EH (cell line): ENCODE data around the gene FLNB.
A peak's percentile ranks its signal among the peaks of the same experiment; 100 is the strongest.

Source experiments
- DNase-seq: peaks from one replicate; pipeline ENCODE4 v3.0.0-alpha.2; 2015; ENCODE audit warnings: low read depth

The FLNB gene

GRCh38 chr3:58010562-58010961 lies 2.3 kb downstream of the FLNB start:
- peak; percentile 55 for DNase-seq

DNA sequence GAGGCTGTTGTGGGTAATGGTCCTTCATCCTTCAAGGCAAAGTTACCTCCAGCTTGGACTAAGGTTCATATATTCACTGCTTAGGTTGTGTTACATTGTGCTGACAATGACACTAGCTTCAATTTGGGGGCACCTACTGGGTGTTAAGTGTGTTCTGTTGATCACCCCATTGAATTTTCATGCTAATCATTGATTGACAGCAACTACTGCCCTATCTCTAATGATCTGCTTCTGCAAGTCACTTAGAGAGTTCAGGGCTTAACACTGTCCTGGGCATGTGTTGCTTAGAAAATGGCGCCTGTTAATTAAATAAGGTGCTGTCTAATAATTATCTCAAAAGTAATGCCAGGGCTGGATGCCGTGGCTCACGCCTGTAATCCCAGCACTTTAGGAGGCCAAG lies 3.4 kb downstream of the FLNB start:
- DNase-seq, result no peak

GRCh38 chr3:58012302-58012701 lies 4.1 kb downstream of the FLNB start:
- DNase-seq, result no peak

- no peak for DNase-seq
These were observed 4.9 kb downstream of the FLNB start for GRCh38 chr3:58013099-58013498.

- DNase-seq, result peak; percentile 99
These were observed 5.9 kb downstream of the FLNB start for GRCh38 chr3:58013973-58014649.

- DNase-seq, result no peak
These were observed 7.3 kb downstream of the FLNB start for GRCh38 chr3:58015520-58015915.

- no peak for DNase-seq
These were observed 8.5 kb downstream of the FLNB start for GRCh38 chr3:58016710-58017109.

- no peak for DNase-seq
These were observed 10.9 kb downstream of the FLNB start for GRCh38 chr3:58018892-58019742.

DNA sequence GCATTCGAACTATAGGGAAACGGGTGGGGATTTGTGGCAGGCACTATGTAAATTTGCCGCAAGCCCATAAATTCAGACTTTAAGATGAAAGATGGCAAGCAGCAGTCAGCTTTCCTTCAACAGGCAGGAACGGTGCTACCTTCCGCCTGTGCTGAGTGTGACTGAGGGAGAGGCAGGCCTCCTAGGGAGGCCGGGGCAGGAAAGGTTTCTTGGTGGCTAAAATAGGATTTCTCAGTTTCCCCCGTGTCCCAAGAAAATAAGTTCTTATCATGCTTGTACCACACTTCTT lies 12.5 kb downstream of the FLNB start:
- no peak for DNase-seq

DNA sequence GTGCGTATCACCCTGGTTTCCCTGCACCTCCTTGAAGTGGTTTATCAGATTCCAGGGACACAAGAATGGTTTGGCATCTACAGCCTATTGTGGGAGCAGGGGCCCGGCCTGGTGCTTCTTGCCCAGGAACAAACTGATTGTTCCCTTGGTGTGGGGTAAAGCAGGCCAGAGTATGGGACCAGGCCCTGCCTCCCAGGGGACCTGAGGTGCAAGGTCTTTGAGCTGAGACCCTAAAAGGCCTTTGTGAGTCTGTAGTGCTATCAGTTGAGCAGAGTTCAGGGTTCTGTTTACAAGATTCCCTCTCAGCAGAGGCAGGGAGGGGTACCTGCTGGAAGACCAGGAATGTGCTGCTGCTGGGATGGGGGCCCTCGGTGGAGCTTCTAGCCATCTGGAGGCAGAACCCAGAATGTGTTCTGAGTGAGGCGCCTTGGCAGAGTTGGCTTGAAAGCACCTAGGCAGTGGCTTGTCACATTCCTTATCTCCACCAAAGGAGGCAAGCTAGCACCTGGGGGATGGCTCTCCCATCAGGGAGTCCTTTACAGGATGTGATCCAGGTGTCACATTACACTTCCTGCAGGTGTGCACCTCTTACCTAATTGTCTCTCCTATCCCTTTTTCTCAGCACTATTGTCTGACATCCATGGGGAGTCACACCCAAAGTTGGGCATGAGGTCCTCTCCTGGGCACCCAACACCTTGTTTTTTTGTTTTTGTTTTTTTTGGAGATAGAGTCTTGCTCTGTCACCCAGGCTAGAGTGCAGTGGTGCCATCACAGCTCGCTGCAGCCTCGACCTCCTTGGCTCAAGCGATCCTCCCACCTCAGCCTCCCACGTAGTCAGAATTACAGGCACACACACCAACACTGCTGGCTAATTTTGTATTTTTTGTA lies 13.1 kb downstream of the FLNB start:
- DNase-seq, result no peak

DNA sequence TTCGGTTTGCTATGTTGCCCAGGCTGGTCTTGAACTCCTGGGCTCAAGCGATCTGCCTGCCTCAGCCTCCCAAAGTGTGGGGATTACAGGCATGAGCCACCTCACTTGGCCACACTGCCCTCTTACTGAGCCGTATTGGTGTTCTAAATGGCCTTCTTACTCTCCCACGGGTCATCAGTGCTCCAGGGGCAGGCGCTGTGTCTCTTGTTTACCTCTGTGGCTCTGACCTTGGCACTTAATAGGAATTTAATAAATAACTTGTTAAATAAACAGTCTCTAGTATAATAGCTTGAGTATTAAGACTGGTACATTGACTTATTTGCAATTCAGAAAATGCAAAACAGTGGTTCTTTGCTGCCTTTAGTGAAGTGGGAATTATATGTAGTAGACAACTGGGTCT lies 13.7 kb downstream of the FLNB start:
- no peak for DNase-seq

GRCh38 chr3:58022490-58022889 lies 14.3 kb downstream of the FLNB start:
- DNase-seq, result peak; percentile 51

- no peak for DNase-seq
These were observed 15.3 kb downstream of the FLNB start for GRCh38 chr3:58023531-58023930.

DNA sequence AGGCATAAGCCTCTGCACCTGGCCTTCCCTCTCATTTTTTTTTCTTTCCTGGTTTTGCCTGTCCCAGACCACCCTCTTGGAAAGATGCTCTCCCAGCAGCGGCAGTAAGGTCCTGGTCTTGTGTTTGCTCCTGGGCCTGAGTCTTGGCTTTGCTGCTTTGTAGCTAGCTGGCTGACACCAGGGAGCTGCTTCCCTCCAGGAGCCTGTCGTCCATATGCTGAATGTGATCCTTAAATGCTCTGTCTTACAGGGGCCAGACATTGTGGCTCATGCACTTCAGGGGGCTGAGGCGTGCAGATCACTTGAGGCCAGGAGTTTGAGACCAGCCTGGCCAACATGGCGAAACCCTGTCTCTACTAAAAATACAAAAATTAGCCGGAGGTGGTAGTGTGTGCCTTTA lies 17.2 kb downstream of the FLNB start:
- DNase-seq, result no peak

- peak; percentile 40 for DNase-seq
These were observed 17.8 kb downstream of the FLNB start for GRCh38 chr3:58025837-58026569.

- no peak for DNase-seq
These were observed 18.4 kb downstream of the FLNB start for GRCh38 chr3:58026598-58026997.

DNA sequence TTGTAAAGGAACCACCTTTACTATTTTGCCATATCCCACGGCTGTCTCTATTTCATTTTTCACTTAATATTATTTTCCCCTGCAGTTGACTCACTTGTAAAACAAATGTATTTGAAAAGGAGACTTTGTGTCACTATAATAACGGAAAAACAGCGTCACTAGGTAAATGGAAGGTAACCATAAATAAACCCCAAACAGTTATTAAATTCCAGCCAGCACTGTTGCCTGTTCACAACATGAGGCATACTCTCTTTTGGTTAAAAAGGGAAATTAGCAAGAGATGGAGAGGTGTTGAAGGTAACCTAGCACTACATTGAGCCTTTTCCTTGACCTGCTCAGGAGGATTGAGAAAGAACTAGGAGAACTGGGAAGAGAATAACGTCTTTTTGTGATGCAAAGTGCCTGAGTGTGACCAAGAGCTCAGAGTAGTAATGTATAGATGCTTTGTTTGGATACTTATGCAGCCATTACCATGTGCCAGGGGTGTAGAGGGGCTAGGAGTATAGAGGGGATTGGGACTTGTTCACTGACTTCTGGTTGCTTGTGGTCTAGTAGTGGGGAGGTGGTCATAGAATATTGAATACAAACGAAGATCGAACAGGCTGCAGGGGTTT lies 19.6 kb downstream of the FLNB start:
- DNase-seq, result no peak

DNA sequence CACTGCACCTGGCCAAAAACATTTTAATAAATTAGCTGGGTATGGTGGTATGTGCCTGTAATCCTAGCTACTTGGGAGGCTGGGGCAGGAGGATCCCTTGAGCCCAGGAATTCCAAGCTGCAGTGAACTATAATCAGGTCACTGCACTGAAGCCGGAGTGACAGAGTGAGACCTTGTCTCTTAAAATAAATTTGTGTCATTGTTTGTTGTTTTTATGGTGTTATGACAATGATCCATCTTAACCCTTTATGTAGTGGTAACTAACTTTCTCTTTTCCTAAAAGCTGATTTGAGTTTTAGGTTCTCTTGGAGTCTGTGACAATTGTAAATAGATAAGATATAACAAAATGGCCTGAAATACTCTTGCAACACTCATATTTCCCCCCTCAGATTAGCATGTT lies 20.7 kb downstream of the FLNB start:
- DNase-seq, result no peak

GRCh38 chr3:58029842-58030584 lies 21.8 kb downstream of the FLNB start:
- no peak for DNase-seq

DNA sequence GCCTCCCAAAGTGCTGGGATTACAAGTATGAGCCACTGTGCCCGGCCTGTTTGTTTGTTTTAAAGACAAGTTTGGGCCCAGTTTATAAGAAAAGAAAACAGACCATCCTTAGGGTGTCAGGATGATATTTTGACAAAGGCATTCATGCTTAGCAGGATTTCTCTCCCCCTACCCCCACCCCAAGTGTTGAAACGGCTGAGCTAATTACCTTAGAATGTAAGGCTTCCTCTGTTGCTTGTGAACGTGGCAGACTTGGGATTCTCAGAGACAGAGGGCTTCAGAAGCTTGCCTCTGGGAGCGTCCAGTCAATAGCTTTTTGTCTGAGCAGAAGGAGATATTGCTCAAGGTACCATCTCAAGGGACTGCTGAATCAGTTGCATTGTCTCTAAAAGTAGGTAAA lies 24.0 kb downstream of the FLNB start:
- DNase-seq, result peak; percentile 82
